GM11168 (cell line): Measurements from ENCODE around the gene GPC5.
"Not testable (repeated sequence)": the region's sequence is repeated elsewhere in the genome, so short reads cannot be mapped to it uniquely, and the experiment has no call there.

Experiments used
- in situ Hi-C: fragments of 300-500 bp; cut with MboI; formaldehyde crosslinking; loops from one replicate; pipeline ENCODE4 v1.12.0; 2022; ENCODE audit warnings: low sequenced_read_pairs; ENCODE audit not compliant: unreplicated experiment

The GPC5 gene

GRCh38 chr13:91417660-91418325 is 19.4 kb downstream of the GPC5 start:
- in situ Hi-C loops, result loop anchor here (25.0 kb wide), 1 partner anchor 280 kb away; no protein-coding TSS in a partner anchor

DNA sequence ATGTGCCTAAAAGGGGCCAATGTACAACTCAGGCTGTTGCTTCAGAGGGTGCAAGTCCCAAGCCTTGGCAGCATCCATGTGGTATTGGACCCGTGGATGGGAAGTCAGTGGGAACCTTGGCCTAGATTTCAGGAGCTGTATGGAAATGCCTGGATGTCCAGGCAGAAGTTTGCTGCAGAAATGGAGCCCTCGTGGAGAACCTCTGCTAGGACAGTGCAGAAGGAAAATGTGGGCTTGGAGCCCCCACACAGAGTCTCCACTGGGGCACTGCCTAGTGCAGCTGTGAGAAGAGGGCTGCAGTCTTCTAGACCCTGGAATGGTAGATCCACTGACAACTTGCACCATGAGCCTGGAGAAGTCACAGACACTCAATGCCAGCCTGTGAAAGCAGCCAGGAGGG is 28.5 kb downstream of the GPC5 start:
- in situ Hi-C loops, result no loop called here

DNA sequence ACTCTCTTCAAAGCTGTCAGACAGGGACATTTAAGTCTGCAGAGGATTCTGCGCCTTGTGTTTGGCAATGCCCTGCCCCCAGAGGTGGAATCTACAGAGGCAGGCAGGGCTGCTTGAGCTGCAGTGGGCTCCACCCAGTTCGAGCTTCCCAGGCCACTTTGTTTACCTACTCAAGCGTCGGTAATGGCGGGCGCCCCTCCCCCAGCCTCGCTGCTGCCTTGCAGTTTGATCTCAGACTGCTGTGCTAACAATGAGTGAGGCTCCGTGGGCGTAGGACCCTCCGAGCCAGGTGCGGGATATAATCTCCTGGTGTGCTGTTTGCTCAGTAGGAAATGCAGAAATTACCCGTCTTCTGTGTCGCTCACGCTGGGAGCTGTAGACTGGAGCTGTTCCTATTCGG is 40.3 kb downstream of the GPC5 start:
- in situ Hi-C loops, result not testable (repeated sequence)

- in situ Hi-C loops, result no loop called here
Observed at GRCh38 chr13:91450913-91451312, 52.5 kb downstream of the GPC5 start.

- in situ Hi-C loops, result no loop called here
Observed at GRCh38 chr13:91454666-91455065, 56.2 kb downstream of the GPC5 start.

DNA sequence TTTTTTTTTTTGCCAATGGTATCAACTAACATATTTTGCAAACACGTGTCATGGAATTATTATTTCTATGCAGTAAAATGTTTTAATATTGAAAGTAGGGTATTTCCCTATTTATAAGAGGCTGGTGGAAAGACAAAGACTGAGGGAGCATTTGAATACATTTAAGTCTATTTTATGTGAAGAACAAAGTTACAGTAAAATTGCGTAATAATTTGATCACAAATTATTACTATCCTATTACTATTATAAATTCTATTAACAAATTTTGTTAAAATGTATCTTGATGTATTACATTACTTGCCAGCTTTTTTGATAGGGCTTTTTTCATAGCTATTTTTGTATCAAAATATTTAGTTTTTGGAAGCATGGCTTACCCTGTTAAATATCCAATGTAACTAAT is 58.4 kb downstream of the GPC5 start:
- in situ Hi-C loops, result no loop called here

DNA sequence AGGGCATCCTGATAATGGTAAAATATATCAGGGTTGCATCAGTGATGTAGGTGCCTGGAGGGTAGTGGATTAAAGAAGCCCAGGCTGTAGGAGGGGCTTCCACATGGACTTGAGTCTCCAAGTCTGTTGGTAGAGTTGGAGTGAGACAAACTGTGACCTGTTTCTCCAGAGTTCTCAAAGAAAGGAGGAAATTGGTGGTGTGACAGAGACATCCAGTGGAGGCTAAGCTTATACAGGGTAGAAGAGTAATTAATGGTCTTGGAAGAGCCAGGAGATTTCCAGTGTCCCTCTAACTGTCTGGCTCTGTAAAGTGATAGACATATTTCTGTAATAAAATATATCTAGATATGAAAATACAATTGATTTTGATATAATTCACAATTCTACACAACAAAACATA is 61.1 kb downstream of the GPC5 start:
- in situ Hi-C loops, result no loop called here

DNA sequence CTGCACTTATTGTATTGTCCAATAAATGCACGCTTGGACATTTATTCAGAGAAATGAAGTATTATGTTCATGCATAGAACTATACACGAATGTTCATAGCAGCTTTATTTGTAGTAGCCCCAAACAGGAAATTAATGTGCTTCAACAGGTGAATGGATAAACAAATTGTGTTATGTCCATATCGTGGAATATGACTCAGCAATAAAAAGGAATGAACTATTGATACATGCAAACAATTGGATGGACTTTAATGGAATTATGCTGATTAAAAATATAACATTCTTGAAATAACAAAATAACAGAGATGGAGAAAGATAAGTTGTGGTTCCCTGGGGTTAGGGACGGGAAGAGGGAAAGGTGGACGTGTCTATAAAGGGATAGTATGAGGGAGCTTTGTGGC is 65.9 kb downstream of the GPC5 start:
- in situ Hi-C loops, result no loop called here

DNA sequence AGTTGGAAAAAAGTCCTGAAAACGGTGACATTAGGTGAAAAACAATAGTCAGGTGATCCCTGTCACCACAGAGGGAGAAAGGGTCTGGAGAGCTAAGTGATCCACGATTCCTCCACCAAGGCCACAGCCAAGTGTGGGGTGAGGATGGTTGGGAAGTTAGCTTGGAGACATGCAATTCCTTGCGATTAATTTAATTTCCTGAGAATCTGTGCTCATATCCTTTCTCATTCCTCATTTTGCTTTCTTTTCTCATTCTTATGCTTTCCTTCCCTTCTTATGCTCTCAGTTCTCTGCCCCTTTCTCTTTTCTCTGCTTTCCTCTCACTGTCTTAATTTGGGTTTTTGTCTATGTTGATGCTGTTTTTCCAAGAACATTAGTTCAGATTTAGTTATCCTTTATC is 68.8 kb downstream of the GPC5 start:
- in situ Hi-C loops, result no loop called here

- in situ Hi-C loops, result no loop called here
Observed at GRCh38 chr13:91468301-91468700, 69.9 kb downstream of the GPC5 start.

GRCh38 chr13:91470084-91470621 is 71.7 kb downstream of the GPC5 start:
- in situ Hi-C loops, result no loop called here

DNA sequence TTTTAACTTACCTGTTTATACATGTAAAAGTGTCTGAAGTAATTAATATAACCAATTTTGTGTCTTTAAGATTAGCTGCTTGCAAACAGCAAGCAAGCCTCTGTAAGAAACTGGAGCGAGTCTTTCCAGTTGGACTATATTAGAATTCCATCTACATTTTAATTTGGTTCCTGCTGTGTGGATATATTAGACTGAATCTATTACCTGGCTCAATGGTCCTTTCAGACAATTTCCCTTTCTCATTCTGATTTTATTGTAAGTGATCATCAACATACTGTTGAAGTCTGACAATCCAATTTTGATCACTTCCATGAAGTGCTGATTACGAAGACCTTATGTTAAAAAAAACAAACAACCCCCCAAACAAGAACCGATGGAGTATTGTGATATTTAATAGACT is 72.3 kb downstream of the GPC5 start:
- in situ Hi-C loops, result no loop called here

- in situ Hi-C loops, result no loop called here
Observed at GRCh38 chr13:91482427-91482826, 84.0 kb downstream of the GPC5 start.

DNA sequence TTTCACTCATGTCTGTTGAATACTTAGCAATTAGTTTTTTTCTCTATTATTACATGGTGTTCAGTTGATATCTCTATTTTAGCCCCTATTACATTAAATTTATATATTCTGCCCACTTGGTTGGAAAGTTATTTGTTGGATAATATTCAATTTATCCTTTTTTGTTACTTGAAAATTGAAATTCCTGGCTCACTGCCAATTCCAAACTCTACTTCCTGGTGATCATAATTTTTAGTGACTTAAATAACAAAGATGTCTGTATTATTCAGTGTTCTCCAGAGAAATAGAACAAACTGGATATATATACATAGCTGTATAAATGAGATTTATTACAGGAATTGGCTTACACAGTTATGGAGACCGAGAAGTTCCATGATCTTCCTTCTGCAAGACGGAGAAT is 93.6 kb downstream of the GPC5 start:
- in situ Hi-C loops, result no loop called here

- in situ Hi-C loops, result no loop called here
Observed at GRCh38 chr13:91493442-91493841, 95.0 kb downstream of the GPC5 start.

DNA sequence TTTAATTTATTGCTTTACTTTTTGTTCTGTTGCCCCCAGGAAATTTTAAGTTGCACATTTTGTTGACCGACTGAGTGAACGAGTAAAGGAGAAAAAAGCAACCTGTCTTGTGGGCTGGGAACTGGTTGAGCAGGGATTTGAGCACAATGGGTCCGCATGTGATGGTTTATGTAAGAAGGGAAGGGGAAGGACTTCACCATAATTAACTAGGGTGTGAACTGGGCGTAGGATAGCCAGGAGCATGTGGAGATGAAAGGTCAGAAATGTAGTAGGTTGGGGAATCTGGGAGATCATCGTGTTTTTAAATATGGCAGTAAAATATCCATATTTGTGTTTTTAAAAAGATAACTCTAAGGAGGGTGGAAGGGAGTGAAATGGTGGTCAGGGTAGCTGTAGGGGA is 99.9 kb downstream of the GPC5 start:
- in situ Hi-C loops, result no loop called here

DNA sequence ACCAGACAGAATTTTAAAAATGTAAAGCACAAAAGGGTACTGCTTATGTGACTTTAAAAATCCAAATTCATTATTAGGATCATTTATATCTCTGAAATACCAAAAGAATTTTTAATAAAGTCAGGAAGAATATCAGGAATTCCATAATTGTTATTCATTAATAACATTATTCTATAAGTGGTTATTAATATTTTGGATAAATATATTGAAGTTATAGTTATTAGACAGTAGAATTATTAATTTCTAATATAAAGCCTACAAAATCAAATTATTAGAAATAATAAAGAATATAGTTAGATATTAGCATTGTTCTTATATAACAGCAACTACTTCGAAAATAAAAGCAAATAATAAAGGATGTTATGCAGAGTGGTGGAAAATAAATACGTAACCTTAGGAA is 105.8 kb downstream of the GPC5 start:
- in situ Hi-C loops, result no loop called here

DNA sequence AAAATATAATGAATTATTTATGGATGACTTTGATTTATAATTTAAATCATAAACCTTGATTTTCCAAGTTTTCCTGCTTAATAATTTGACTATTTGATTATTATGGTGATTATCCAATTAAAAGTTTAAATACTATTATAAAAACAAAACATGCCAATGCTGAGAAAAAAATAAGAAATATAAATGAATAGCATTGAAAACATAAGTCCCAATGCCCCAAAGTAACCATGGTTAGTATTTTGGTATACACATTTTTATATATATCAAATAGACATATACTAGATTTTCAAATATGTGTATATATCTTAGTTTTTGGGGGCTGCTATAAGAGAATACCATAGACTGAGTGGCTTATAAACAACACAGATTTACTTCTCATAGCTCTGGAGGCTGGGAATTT is 108.3 kb downstream of the GPC5 start:
- in situ Hi-C loops, result no loop called here

GRCh38 chr13:91510058-91510457 is 111.6 kb downstream of the GPC5 start:
- in situ Hi-C loops, result no loop called here

- in situ Hi-C loops, result no loop called here
Observed at GRCh38 chr13:91513790-91514189, 115.4 kb downstream of the GPC5 start.

GRCh38 chr13:91516799-91517198 is 118.4 kb downstream of the GPC5 start:
- in situ Hi-C loops, result no loop called here

DNA sequence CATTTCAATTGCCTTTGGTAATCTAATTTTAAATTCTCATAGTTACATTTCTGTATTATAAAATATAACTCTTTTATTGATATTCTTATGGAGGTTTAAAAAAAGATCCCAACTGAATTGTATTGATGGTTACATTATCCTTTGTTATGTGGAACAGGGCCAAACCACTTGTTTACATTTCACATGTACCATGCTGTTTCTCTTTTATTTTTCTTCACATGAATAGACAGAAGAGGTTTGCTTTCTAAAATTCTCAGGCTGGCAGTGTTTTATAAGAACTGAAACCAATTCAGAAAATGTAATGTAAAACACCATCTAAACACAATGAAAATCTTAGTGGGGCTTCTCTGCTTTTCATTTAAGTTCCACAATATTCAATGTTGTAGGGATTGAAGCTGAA is 122.5 kb downstream of the GPC5 start:
- in situ Hi-C loops, result no loop called here
